Gastrocnemius medialis (tissue), 4 donors: ENCODE measurements around the gene KRT9. TPM values are rescaled to one million over a fixed set of nuclear protein-coding genes. Genes with fewer than 3 reads are reported as not detected.

ENCODE experiments used
- ATAC-seq, 2 donors: fragments of 150-250 bp; one replicate each; pipeline ENCODE4 v1.9.1; 2016
- DNase-seq, 2 donors: peaks; one replicate each; pipeline ENCODE4 v3.0.0-alpha.2; 2019
- H3K27ac ChIP-seq, 4 donors: fragments of 200-600 bp; sonication (generic); 1 replicate in 1 of 4; 2 replicates in 3 of 4; pipeline ENCODE4 v1.5.1; 2016 to 2018; ENCODE audit warnings: mild to moderate bottlenecking in 2 of 4, moderate library complexity in 1 of 4
- H3K27me3 ChIP-seq, 3 donors: fragments of 200-600 bp; sonication (generic) in 2 of 3; 1 replicate in 1 of 3; 2 replicates in 2 of 3; pipeline versions ENCODE4 v1.5.1 to v1.6.0; 2016 to 2019; ENCODE audit warnings: mild to moderate bottlenecking in 1 of 3, moderate library complexity in 1 of 3
- H3K36me3 ChIP-seq, 2 donors: fragments of 200-600 bp; sonication (generic) in 1 of 2; one replicate each; pipeline ENCODE4 v1.5.1; 2017 to 2018
- H3K4me1 ChIP-seq, 2 donors: fragments of 200-600 bp; sonication (generic) in 1 of 2; one replicate each; pipeline ENCODE4 v1.5.1; 2016 to 2017; ENCODE audit warnings: mild to moderate bottlenecking in 2 of 2
- H3K4me3 ChIP-seq, 4 donors: fragments of 200-600 bp; sonication (generic) in 3 of 4; 1 replicate in 1 of 4; 2 replicates in 3 of 4; pipeline ENCODE4 v1.5.1; 2016 to 2019; ENCODE audit warnings: mild to moderate bottlenecking in 2 of 4
- H3K9me3 ChIP-seq, 3 donors: fragments of 200-600 bp; sonication (generic) in 2 of 3; 1 replicate in 1 of 3; 2 replicates in 2 of 3; pipeline ENCODE4 v1.5.1; 2016 to 2019
- POLR2A ChIP-seq, 2 donors: fragments of 450-650 bp; IDR thresholded peaks; one replicate each; pipeline ENCODE4 v1.6.1; 2017; ENCODE audit warnings: antibody characterized with exemption in 2 of 2, mild to moderate bottlenecking in 2 of 2, moderate library complexity in 2 of 2
- in situ Hi-C, 4 donors: fragments of 200-750 bp; cut with MboI; loops; one replicate each; pipeline versions ENCODE4 v1.15.0 to v1.8.0; 2017; ENCODE audit warnings: low sequenced_read_pairs in 4 of 4
- intact Hi-C: fragments of 100-400 bp; cut with DNase I; formaldehyde crosslinking; loops from one replicate; pipeline ENCODE4 v1.15.1; 2023; ENCODE audit warnings: low total_unique reads
- total RNA-seq, 4 donors: library from RNA; depleted of rRNA; stranded (reverse); fragments of >200 nt; gene quantifications; one replicate each; pipeline versions ENCODE4 v1.1.0 to v1.2.3, GENCODE V29; 2016
- TF ChIP-seq, protein P1 (sequence below), 5 experiments: fragments of 450-650 bp in 3 of 5; fragments of 200-600 bp in 2 of 5; sonication (generic) in 2 of 5; IDR thresholded peaks in 4 of 5; conservative IDR thresholded peaks in 1 of 5; 1 replicate in 4 of 5; 2 replicates in 1 of 5; pipeline ENCODE4 v1.5.1; 2016 to 2019; ENCODE audit warnings: antibody characterized with exemption in 5 of 5, mild to moderate bottlenecking in 3 of 5, moderate library complexity in 3 of 5

The KRT9 gene
- total RNA-seq, 4 donors from 2014 or later, result not detected

DNA sequence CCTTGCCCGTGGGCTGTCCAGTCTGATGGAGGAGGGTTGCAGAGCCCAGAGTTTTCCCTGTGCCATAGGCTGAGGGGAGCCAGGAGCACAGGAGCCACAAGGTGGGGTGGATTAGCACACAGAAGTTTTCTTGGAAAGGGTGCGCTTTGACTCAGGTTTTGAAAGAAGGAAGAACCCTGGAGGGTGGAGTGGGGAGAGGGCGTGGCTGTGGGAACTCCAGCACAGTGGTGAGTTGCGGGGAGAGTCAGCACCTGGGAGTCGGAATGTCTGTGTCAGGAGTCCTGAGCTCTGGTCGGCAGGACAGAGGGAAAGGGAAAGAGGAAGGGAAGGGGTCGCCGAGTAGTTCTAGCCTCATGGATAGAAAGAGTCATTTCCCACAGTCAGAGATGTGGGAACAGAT lies 23.7 kb upstream of the KRT9 start:
- in situ Hi-C loops (no loop called here), intact Hi-C loops (no loop called here)
- no peak for DNase-seq
- no peaks in the 10 kb centered on the region for H3K27me3 ChIP-seq
- H3K4me1 ChIP-seq, result no peaks in the 10 kb centered on the region
- TF ChIP-seq, protein P1, sequence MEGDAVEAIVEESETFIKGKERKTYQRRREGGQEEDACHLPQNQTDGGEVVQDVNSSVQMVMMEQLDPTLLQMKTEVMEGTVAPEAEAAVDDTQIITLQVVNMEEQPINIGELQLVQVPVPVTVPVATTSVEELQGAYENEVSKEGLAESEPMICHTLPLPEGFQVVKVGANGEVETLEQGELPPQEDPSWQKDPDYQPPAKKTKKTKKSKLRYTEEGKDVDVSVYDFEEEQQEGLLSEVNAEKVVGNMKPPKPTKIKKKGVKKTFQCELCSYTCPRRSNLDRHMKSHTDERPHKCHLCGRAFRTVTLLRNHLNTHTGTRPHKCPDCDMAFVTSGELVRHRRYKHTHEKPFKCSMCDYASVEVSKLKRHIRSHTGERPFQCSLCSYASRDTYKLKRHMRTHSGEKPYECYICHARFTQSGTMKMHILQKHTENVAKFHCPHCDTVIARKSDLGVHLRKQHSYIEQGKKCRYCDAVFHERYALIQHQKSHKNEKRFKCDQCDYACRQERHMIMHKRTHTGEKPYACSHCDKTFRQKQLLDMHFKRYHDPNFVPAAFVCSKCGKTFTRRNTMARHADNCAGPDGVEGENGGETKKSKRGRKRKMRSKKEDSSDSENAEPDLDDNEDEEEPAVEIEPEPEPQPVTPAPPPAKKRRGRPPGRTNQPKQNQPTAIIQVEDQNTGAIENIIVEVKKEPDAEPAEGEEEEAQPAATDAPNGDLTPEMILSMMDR (IDR thresholded peaks at IDR 0.05 in 4 of 5, conservative IDR thresholded peaks at IDR 0.05 in 1 of 5), result no peak
- TF ChIP-seq POLR2A (IDR thresholded peaks at IDR 0.05), result no peak
- H3K36me3 ChIP-seq, result no peaks in the 10 kb centered on the region
- no peak overlapping the region for H3K4me3 ChIP-seq
- no peak overlapping the region for H3K27ac ChIP-seq
- H3K9me3 ChIP-seq, result no peaks in the 10 kb centered on the region
- ATAC-seq, result no peak

DNA sequence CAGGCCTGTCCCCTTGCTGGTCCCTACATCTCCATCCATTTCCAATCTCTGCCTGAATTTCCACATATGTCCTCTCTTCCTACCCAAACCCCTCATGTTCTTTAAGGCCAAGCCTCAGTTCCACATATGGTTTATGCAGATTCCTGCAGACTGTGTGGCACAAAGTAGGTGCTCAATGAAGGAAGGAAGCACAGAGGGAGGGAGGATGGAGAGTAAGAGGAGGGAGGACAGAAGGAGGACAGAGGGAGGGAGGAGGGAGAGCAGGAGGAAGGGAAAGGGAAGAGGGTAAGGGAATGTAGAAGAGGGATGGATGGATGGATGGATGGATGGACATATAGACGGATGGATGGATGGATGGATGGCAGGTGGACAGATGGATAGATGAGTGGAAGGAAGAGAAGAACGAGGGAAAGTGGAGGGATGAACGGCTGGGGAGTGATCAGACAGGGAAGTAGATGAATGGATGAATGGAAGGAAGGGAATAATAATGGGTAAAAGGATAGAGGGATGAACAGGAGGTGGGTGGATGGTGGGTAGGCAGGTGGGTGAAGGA lies 22.6 kb upstream of the KRT9 start:
- TF ChIP-seq, protein P1 (IDR thresholded peaks at IDR 0.05 in 4 of 5, conservative IDR thresholded peaks at IDR 0.05 in 1 of 5), result no peak
- TF ChIP-seq POLR2A (IDR thresholded peaks at IDR 0.05), result no peak
- no peak overlapping the region for H3K27ac ChIP-seq
- no peaks in the 10 kb centered on the region for H3K9me3 ChIP-seq
- H3K36me3 ChIP-seq, result no peaks in the 10 kb centered on the region
- H3K4me3 ChIP-seq, result no peak overlapping the region
- H3K4me1 ChIP-seq, result no peaks in the 10 kb centered on the region
- H3K27me3 ChIP-seq, result no peaks in the 10 kb centered on the region
- in situ Hi-C loops (no loop called here), intact Hi-C loops (no loop called here)
- DNase-seq (no peak), ATAC-seq (no peak)

DNA sequence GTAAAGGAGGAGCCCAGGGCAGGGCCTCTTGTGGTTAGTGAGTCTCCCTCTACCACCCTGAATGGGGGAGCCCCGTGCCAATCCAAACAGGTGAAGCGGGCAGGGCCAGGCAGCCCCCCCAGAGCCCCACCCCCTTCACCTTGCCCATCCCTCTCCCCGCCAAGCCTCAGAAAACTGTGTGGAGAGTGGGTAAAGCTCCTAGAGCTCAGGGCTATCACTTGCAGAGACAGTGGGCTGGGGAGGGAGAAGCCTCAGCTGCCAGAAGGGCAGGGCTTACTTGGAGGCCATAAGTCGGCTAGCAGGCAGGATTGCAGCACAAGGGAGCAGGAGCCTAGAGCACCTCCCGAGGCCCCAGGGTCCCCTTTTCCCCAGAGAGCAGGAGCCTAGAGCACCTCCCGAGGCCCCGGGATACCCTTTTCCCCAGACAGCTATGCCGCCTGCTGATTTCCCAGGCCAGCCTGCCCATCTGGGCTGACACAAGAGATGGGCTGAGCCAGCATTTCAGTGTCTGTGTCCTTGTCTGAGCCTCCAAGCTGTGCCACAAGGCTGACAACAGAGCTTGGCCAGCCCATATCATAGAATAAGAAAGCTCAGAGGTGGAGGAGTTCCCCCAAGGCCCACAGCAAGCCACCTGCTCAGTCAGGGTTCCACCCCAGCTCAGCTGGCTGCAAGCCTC lies 21.6 kb upstream of the KRT9 start:
- Histone ChIP-seq H3K27ac (no peak overlapping the region), H3K27me3 (no peaks in the 10 kb centered on the region), H3K4me1 (no peaks in the 10 kb centered on the region), H3K36me3 (no peaks in the 10 kb centered on the region), H3K4me3 (no peak overlapping the region), H3K9me3 (no peaks in the 10 kb centered on the region)
- TF ChIP-seq, protein P1 (IDR thresholded peaks at IDR 0.05 in 4 of 5, conservative IDR thresholded peaks at IDR 0.05 in 1 of 5), result no peak
- TF ChIP-seq POLR2A (IDR thresholded peaks at IDR 0.05), result no peak
- in situ Hi-C loops (no loop called here), intact Hi-C loops (no loop called here)
- ATAC-seq (no peak), DNase-seq (no peak)

DNA sequence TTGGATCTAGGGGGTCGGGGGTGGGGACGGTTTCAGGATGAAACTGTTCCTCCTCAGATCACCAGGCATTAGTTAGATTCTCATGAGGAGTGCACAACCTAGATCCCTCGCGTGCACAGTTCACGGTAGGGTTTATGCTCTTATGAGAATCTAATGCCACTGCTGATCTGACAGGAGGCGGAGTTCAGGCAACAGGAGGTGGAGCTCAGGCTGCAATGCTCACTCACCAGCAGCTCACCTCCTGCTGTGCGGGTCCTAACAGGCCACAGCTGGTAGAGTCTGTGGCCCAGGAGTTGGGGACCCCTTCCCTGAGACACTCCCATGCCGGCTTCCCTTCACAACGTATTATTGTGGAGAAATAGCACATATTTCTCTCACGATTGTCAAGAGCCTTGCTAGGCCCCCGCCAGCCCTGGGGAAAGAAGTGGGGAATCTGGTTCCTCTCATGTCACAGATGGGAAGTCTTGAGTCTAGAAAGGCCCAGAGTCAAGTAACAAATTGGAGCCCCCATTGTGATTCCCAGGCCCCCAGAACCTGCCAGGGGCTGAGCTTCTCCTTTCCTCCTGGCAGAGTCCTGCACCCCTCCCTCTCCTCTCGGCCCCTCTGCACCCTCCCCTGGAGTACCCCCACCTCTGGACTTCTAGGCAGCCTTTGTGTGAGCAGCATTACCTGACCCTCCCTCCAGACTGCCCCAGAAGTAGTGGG lies 20.9 kb upstream of the KRT9 start:
- DNase-seq (no peak), ATAC-seq (no peak)
- Histone ChIP-seq H3K4me1 (no peaks in the 10 kb centered on the region), H3K9me3 (no peaks in the 10 kb centered on the region), H3K36me3 (no peaks in the 10 kb centered on the region), H3K4me3 (no peak overlapping the region), H3K27me3 (no peaks in the 10 kb centered on the region), H3K27ac (no peak overlapping the region)
- in situ Hi-C loops, result no loop called here
- intact Hi-C loops, result no loop called here
- TF ChIP-seq POLR2A (IDR thresholded peaks at IDR 0.05), result no peak
- TF ChIP-seq, protein P1 (IDR thresholded peaks at IDR 0.05 in 4 of 5, conservative IDR thresholded peaks at IDR 0.05 in 1 of 5), result no peak
